HEK293T (cell line): Measurements from ENCODE around the gene TEC.

ENCODE experiments used
- CTCF ChIA-PET: fragments of 350-600 bp; formaldehyde crosslinking; extraction: SDS; loops from one replicate; lab custom pipeline; 2021; ENCODE audit warnings: antibody characterized with exemption, inconsistent platforms; lab: Yijun Ruan, JAX
- POLR2A ChIA-PET: fragments of 350-600 bp; formaldehyde crosslinking; extraction: SDS; loops from one replicate; lab custom pipeline; 2020; ENCODE audit warnings: antibody characterized with exemption, inconsistent platforms; lab: Yijun Ruan, JAX
- DNase-seq: peaks from one replicate; pipeline ENCODE4 v3.0.0; 2012; ENCODE audit warnings: mixed read lengths; ENCODE audit errors: extremely low spot score
- ARNT ChIP-seq: fragments of 450-650 bp; IDR thresholded peaks from 2 replicates; pipeline ENCODE4 v1.6.1; 2017; ENCODE audit warnings: mild to moderate bottlenecking
- BHLHE40 ChIP-seq: fragments of 450-650 bp; IDR thresholded peaks from 2 replicates; pipeline ENCODE4 v1.6.1; 2016; ENCODE audit warnings: mild to moderate bottlenecking, moderate library complexity, borderline replicate concordance
- CTBP1 ChIP-seq: fragments of 450-650 bp; IDR thresholded peaks from 2 replicates; pipeline ENCODE4 v1.6.1; 2016; ENCODE audit warnings: borderline replicate concordance
- ELF4 ChIP-seq: fragments of 450-650 bp; IDR thresholded peaks from 2 replicates; pipeline ENCODE4 v1.6.1; 2017; ENCODE audit warnings: antibody characterized with exemption
- FOXA1 ChIP-seq: fragments of 450-650 bp; IDR thresholded peaks from 2 replicates; pipeline ENCODE4 v1.6.1; 2016; ENCODE audit warnings: mild to moderate bottlenecking
- FOXK2 ChIP-seq: fragments of 450-650 bp; IDR thresholded peaks from 2 replicates; pipeline ENCODE4 v1.6.1; 2016; ENCODE audit warnings: mild to moderate bottlenecking
- FOXM1 ChIP-seq: fragments of 450-650 bp; IDR thresholded peaks from 2 replicates; pipeline ENCODE4 v1.6.1; 2017; ENCODE audit warnings: mild to moderate bottlenecking, borderline replicate concordance
- HDGF ChIP-seq: fragments of 450-650 bp; IDR thresholded peaks from 2 replicates; pipeline ENCODE4 v1.6.1; 2017; ENCODE audit warnings: antibody characterized with exemption, borderline replicate concordance
- L3MBTL2 ChIP-seq: fragments of 450-650 bp; conservative IDR thresholded peaks from 2 replicates; pipeline ENCODE4 v1.6.1; 2016; ENCODE audit warnings: mild to moderate bottlenecking
- LEF1 ChIP-seq: fragments of 450-650 bp; IDR thresholded peaks from 2 replicates; pipeline ENCODE4 v1.6.1; 2017; ENCODE audit warnings: mild to moderate bottlenecking, borderline replicate concordance
- NFRKB ChIP-seq: fragments of 450-650 bp; IDR thresholded peaks from 2 replicates; pipeline ENCODE4 v1.6.1; 2016; ENCODE audit warnings: mild to moderate bottlenecking, moderate library complexity
- SP1 ChIP-seq: fragments of 450-650 bp; IDR thresholded peaks from 2 replicates; pipeline ENCODE4 v1.6.1; 2017
- SUZ12 ChIP-seq: fragments of 450-650 bp; IDR thresholded peaks from 2 replicates; pipeline ENCODE4 v1.6.1; 2016; ENCODE audit warnings: mild to moderate bottlenecking
- TARDBP ChIP-seq: fragments of 450-650 bp; IDR thresholded peaks from 2 replicates; pipeline ENCODE4 v1.6.1; 2016
- ZNF384 ChIP-seq: fragments of 450-650 bp; IDR thresholded peaks from 2 replicates; pipeline ENCODE4 v1.6.1; 2016
- TF ChIP-seq, protein P1 (sequence below): fragments of 450-650 bp; IDR thresholded peaks from 2 replicates; pipeline ENCODE4 v1.6.1; 2016

Gene TEC

DNA sequence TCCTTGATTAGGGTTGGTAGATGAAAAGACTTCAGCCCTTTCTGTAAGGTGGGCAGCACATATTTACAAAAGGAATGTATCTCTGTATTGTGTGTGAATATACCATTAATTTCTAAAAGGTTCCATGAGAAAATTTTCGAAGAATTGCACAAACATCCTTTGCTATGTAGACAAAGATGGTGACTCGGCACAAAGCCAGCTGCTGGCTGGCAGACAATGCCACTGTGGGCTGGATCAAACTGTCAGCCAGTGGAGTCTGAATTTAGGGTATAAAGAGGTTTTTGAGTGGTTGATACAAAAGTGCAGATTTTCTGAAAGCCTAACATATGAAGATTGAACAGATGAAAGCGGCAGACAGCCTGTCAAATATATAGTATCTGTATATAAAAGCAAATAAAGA is 129.9 kb downstream of the TEC start:
- DNase-seq: no peak
- TF ChIP-seq ARNT (no peak), FOXK2 (no peak), LEF1 (no peak), FOXA1 (no peak), CTBP1 (no peak)
- POLR2A ChIA-PET: no interaction called here
- CTCF ChIA-PET: no interaction called here

DNA sequence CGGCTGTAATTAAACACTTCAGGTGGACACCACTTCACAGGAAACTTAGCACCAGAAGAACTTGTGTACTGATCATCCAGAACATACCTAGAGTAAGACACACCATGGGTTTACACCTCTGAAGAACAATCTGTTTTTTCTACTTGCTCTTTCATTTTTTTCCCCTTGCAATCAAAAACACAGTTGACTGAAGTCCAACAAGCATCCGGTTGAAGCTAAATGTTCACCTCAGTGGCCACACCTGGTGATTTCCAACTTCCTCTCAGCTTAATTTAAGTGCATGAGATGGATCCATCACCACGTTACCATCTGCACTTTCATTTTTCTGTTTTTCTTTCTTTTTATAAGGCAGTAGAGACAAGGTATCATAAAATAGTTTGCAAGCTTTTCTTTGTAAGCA is 130.7 kb downstream of the TEC start:
- ChIA-PET CTCF (no interaction called here), POLR2A (no interaction called here)
- no peak for DNase-seq
- no peak for TF ChIP-seq FOXM1
- TF ChIP-seq HDGF: no peak
- TF ChIP-seq SUZ12: no peak
- TF ChIP-seq, protein P1, sequence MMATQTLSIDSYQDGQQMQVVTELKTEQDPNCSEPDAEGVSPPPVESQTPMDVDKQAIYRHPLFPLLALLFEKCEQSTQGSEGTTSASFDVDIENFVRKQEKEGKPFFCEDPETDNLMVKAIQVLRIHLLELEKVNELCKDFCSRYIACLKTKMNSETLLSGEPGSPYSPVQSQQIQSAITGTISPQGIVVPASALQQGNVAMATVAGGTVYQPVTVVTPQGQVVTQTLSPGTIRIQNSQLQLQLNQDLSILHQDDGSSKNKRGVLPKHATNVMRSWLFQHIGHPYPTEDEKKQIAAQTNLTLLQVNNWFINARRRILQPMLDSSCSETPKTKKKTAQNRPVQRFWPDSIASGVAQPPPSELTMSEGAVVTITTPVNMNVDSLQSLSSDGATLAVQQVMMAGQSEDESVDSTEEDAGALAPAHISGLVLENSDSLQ: no peak
- no peak for TF ChIP-seq BHLHE40
- TF ChIP-seq NFRKB: no peak
- TF ChIP-seq ELF4: no peak
- TF ChIP-seq ZNF384: no peak
- no peak for TF ChIP-seq LEF1
- no peak for TF ChIP-seq L3MBTL2

DNA sequence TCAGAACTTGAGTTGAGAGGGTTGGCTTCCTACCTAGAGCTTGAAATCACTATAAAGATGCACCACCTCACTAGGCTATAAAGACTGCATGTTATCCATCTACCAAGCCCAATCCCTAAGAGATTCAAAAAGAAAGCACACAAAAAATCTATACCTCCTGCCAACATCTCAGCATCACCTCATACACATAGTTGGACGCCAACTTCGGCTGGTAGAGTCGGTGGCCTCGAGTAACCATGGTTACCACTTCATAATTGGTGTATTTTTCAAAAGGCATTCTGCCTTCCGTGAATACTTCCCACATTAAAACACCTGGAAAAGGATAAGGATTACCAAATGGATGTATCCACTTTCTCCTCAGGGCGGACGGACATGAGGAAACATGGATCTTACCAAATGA is 131.1 kb downstream of the TEC start:
- no peak for DNase-seq
- CTCF ChIA-PET: no interaction called here
- POLR2A ChIA-PET: no interaction called here
- no peak for TF ChIP-seq ELF4
- no peak for TF ChIP-seq FOXM1
- TF ChIP-seq BHLHE40: no peak
- TF ChIP-seq SP1: no peak
- no peak for TF ChIP-seq ZNF384
- no peak for TF ChIP-seq ARNT
- TF ChIP-seq CTBP1: no peak
- TF ChIP-seq FOXK2: no peak
- TF ChIP-seq NFRKB: no peak
- TF ChIP-seq, protein P1: no peak
- TF ChIP-seq HDGF: no peak

DNA sequence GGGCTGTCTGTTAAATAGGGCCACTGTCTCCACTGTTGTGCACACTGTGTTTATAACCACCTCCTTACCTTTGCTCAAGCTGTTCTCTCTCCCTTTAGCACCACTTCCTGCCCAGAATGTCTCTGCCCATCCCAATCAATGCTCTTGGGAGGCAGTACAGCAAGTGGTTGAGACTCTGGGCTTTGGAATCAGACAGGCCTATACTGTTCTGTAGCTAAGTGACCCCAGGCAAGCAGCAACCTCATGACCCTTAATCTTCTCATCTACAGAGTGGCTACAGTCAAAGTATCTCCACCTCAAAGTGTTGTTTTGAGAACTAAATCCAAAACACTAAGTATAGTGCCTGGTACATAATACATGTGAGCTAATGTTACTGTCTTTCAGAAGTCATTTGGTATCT is 131.8 kb downstream of the TEC start:
- CTCF ChIA-PET: no interaction called here

DNA sequence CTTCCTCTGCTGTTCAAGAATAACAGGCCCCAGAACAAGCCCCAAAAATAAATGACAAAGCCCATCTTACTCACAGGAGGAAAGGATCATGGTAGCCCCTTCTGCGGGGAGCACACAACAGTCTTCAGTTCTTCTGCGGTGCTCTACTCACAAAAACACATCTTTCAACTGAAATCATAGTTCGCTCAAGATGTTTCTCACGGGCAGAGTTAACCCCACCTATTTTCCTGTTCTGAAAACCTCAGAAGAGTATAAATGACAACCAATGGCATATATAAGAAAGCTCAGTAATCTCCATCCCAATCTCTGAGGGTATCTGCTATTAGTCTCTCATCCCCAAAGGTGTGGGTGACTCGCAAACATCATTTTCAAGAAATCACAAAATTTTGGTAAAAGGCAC is 135.6 kb downstream of the TEC start, which contains the start of gene TXK:
TSS of gene TXK (minus strand) at position 170 of the 400 bp plus-strand sequence. CDS start at position 90, 80 bp downstream.
- ChIA-PET POLR2A (no interaction called here), CTCF (interaction anchor here (0.6 to 0.7 kb wide), 2 partner anchors 47 to 220 kb away, joined by 3 read pairs; no protein-coding TSS in a partner anchor)
- no peak for TF ChIP-seq ZNF384
- TF ChIP-seq LEF1: no peak
- no peak for TF ChIP-seq SUZ12
- no peak for TF ChIP-seq FOXA1
- no peak for TF ChIP-seq CTBP1
- no peak for TF ChIP-seq HDGF
- no peak for TF ChIP-seq FOXM1
- no peak for TF ChIP-seq TARDBP
- no peak for TF ChIP-seq SP1
- TF ChIP-seq BHLHE40: no peak
- no peak for TF ChIP-seq ARNT
- TF ChIP-seq L3MBTL2: no peak
- no peak for TF ChIP-seq NFRKB
- TF ChIP-seq FOXK2: no peak
- DNase-seq: no peak

More for the DNA sequence above, 131.8 kb downstream of the TEC start:
- POLR2A ChIA-PET: no interaction called here
- DNase-seq: no peak
- TF ChIP-seq L3MBTL2: no peak
- TF ChIP-seq CTBP1: no peak
- no peak for TF ChIP-seq LEF1
- no peak for TF ChIP-seq NFRKB
- TF ChIP-seq TARDBP: no peak
- TF ChIP-seq ARNT: no peak
- TF ChIP-seq FOXK2: no peak
- TF ChIP-seq, protein P1: no peak
- no peak for TF ChIP-seq BHLHE40
- TF ChIP-seq SUZ12: no peak
- no peak for TF ChIP-seq FOXM1
- no peak for TF ChIP-seq ELF4
- TF ChIP-seq FOXA1: no peak
- no peak for TF ChIP-seq ZNF384
- TF ChIP-seq SP1: no peak
- no peak for TF ChIP-seq HDGF

DNA sequence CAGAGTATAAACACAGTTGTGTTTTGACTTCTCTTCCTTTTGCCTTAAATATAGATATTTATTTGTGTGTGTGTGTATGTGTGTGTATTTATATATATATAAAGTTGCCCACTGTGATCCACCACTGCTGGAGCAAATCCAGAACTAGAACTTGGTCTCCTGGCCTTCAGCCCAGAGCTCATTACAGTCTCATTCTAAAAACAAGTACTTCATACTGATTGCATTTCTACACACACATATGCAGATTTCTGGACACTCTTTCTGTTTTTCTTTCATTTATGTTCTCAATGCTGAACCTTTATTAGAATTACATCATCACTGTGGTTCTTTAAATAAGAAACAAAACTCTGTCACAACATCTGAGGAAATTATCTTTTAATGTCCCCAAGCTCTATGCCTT is 136.0 kb downstream of the TEC start:
- TF ChIP-seq ZNF384: no peak
- TF ChIP-seq, protein P1: no peak
- no peak for TF ChIP-seq FOXM1
- TF ChIP-seq HDGF: no peak
- DNase-seq: no peak
- ChIA-PET CTCF (interaction anchor here (0.6 kb wide), 2 partner anchors 20 to 47 kb away, joined by 3 to 15 read pairs; no protein-coding TSS in a partner anchor), POLR2A (no interaction called here)
